IMR-90 (cell line): ENCODE measurements around the gene G6PC2. TPM values are rescaled to one million over a fixed set of nuclear protein-coding genes. Genes with fewer than 3 reads are reported as not detected.

ENCODE experiments used
- ATAC-seq: fragments of 200-7000 bp; cut with Tn5 transposase; 2 replicates; pipeline ENCODE4 v1.9.1; 2020; ENCODE audit warnings: low read depth, mild to moderate bottlenecking, moderate library complexity
- BruUV-seq: library from RNA; stranded (reverse); fragments of 400-500 nt; replicated peaks from 2 replicates; lab custom pipeline; 2021; lab: Mats Ljungman, UMichigan
- CTCF ChIA-PET: fragments of 300-600 bp; formaldehyde crosslinking; extraction: SDS; loops from one replicate; lab custom pipeline; 2021; ENCODE audit warnings: antibody characterized with exemption; lab: Yijun Ruan, JAX
- POLR2A ChIA-PET: fragments of 300-600 bp; sonication (Branson Sonifier 250); formaldehyde crosslinking; loops from one replicate; lab custom pipeline; 2022; ENCODE audit warnings: antibody characterized with exemption; ENCODE audit not compliant: unreplicated experiment; lab: Charles Lee
- DNase-seq: peaks from one replicate; pipeline ENCODE4 v3.0.0; 2013
- H2AFZ ChIP-seq: replicated peaks from 2 replicates; pipeline ENCODE3; 2013; ENCODE audit warnings: low read length, mild to moderate bottlenecking; ENCODE audit not compliant: poor library complexity
- H2AK5ac ChIP-seq: 2 replicates; pipeline ENCODE4 v1.6.1; 2013; ENCODE audit warnings: low read depth, low read length, inconsistent platforms
- H2AK9ac ChIP-seq: replicated peaks from 2 replicates; pipeline ENCODE3; 2013; ENCODE audit warnings: mild to moderate bottlenecking, low read depth, low read length, moderate library complexity; ENCODE audit not compliant: poor library complexity
- H2BK120ac ChIP-seq: 2 replicates; pipeline ENCODE4 v1.6.1; 2013; ENCODE audit warnings: low read depth, low read length, inconsistent platforms
- H2BK15ac ChIP-seq: 3 replicates; pipeline ENCODE4 v1.6.1; 2013; ENCODE audit warnings: low read depth, low read length, inconsistent platforms
- H2BK20ac ChIP-seq: 2 replicates; pipeline ENCODE4 v1.6.1; 2013; ENCODE audit warnings: low read depth, mild to moderate bottlenecking, inconsistent platforms, low read length, moderate library complexity
- H2BK5ac ChIP-seq: 2 replicates; pipeline ENCODE4 v1.6.1; 2013; ENCODE audit warnings: mild to moderate bottlenecking, low read depth, low read length, inconsistent platforms; ENCODE audit not compliant: poor library complexity, severe bottlenecking
- H3K14ac ChIP-seq: replicated peaks from 2 replicates; pipeline ENCODE4 v1.6.1; 2013; ENCODE audit warnings: low read depth, low read length, inconsistent platforms
- H3K18ac ChIP-seq: 2 replicates; pipeline ENCODE4 v1.6.1; 2013; ENCODE audit warnings: low read depth, low read length, control low read depth
- H3K23ac ChIP-seq: 2 replicates; pipeline ENCODE4 v1.6.1; 2013; ENCODE audit warnings: low read depth, low read length, inconsistent platforms
- H3K27ac ChIP-seq: 2 replicates; pipeline ENCODE4 v1.5.1; 2013; ENCODE audit warnings: mild to moderate bottlenecking, control low read depth, low read length; ENCODE audit not compliant: insufficient read depth
- H3K27me3 ChIP-seq: 2 replicates; pipeline ENCODE4 v1.6.1; 2013; ENCODE audit warnings: low read length; ENCODE audit not compliant: control insufficient read depth, insufficient read depth
- H3K36me3 ChIP-seq: 2 replicates; pipeline ENCODE4 v1.6.1; 2013; ENCODE audit warnings: low read length, mixed read lengths; ENCODE audit not compliant: control insufficient read depth, insufficient read depth
- H3K4ac ChIP-seq: 2 replicates; pipeline ENCODE4 v1.6.1; 2013; ENCODE audit warnings: low read depth, low read length, inconsistent platforms
- H3K4me1 ChIP-seq: 2 replicates; pipeline ENCODE4 v1.6.1; 2013; ENCODE audit warnings: low read length, mixed read lengths; ENCODE audit not compliant: control insufficient read depth, insufficient read depth
- H3K4me2 ChIP-seq: 2 replicates; pipeline ENCODE4 v1.6.1; 2013; ENCODE audit warnings: low read depth, mild to moderate bottlenecking, control low read depth, low read length, moderate library complexity
- H3K4me3 ChIP-seq: 2 replicates; pipeline ENCODE4 v1.5.1; 2013; ENCODE audit warnings: low read depth, mild to moderate bottlenecking, control low read depth, low read length, moderate library complexity; ENCODE audit not compliant: insufficient read depth
- H3K56ac ChIP-seq: 2 replicates; pipeline ENCODE4 v1.6.1; 2013; ENCODE audit warnings: low read length, inconsistent platforms; ENCODE audit not compliant: insufficient read depth; ENCODE audit errors: extremely low read depth
- H3K79me1 ChIP-seq, 2 experiments: 2 replicates each; pipeline ENCODE4 v1.6.1; 2013; ENCODE audit warnings: low read length in 2 of 2, inconsistent platforms in 1 of 2, low read depth in 1 of 2
- H3K9ac ChIP-seq: 2 replicates; pipeline ENCODE4 v1.6.1; 2013; ENCODE audit warnings: low read depth, low read length, control low read depth
- H3K9me1 ChIP-seq: 2 replicates; pipeline ENCODE4 v1.6.1; 2013; ENCODE audit warnings: low read length, inconsistent platforms; ENCODE audit not compliant: insufficient read depth
- H3K9me3 ChIP-seq: 2 replicates; pipeline ENCODE4 v1.6.1; 2013; ENCODE audit warnings: low read length; ENCODE audit not compliant: control insufficient read depth, insufficient read depth
- H4K20me1 ChIP-seq: 2 replicates; pipeline ENCODE4 v1.6.1; 2013; ENCODE audit warnings: low read length, inconsistent platforms; ENCODE audit not compliant: insufficient read depth
- H4K5ac ChIP-seq: 2 replicates; pipeline ENCODE4 v1.6.1; 2013; ENCODE audit warnings: mild to moderate bottlenecking, low read depth, low read length, control low read depth
- H4K8ac ChIP-seq, 2 experiments: 2 replicates each; pipeline ENCODE4 v1.6.1; 2013; ENCODE audit warnings: low read depth in 2 of 2, low read length in 2 of 2, control low read depth in 1 of 2, inconsistent platforms in 1 of 2
- H4K91ac ChIP-seq: 2 replicates; pipeline ENCODE4 v1.6.1; 2013; ENCODE audit warnings: low read depth, low read length, inconsistent platforms; ENCODE audit not compliant: insufficient read depth
- CEBPB ChIP-seq: IDR thresholded peaks from 2 replicates; pipeline ENCODE4 v1.6.1; 2012; ENCODE audit warnings: low read depth, low read length, improper control_type of control experiment
- NFE2L2 ChIP-seq: fragments of 150-350 bp; IDR thresholded peaks from 2 replicates; pipeline ENCODE4 v1.6.1; 2016; ENCODE audit warnings: low read depth, mild to moderate bottlenecking, low read length
- SMC3 ChIP-seq: fragments of 150-350 bp; IDR thresholded peaks from 2 replicates; pipeline ENCODE4 v1.6.1; 2016; ENCODE audit warnings: low read depth, mild to moderate bottlenecking, antibody characterized with exemption, low read length, moderate library complexity
- WGBS, 2 experiments: methylation state at CpG; one replicate each; pipeline versions ENCODE4 v1.1.5 to v1.1.7; 2013; ENCODE audit warnings: missing lambda C conversion rate in 2 of 2; ENCODE audit not compliant: insufficient read length in 1 of 2; ENCODE audit errors: extremely low coverage in 2 of 2; 5-methylcytosine and 5-hydroxymethylcytosine counted together
- dilution Hi-C: fragments of 300-500 bp; cut with HindIII; formaldehyde crosslinking; loops from one replicate; pipeline ENCODE4 v1.14.3; 2018; ENCODE audit warnings: low sequenced_read_pairs; ENCODE audit not compliant: unreplicated experiment
- in situ Hi-C: fragments of 300-500 bp; cut with MboI; formaldehyde crosslinking; loops from 3 replicates; pipeline ENCODE4 v1.14.3; 2019; ENCODE audit warnings: low sequenced_read_pairs, inconsistent platforms, mixed read lengths
- intact Hi-C: fragments of 100-400 bp; cut with micrococcal nuclease; formaldehyde crosslinking; loops from 2 replicates; pipeline ENCODE4 v1.10.0; 2022
- polyA plus RNA-seq, 3 experiments: library from polyadenylated mRNA; depleted of rRNA; stranded (reverse); fragments of >200 nt; gene quantifications; 2 replicates each; pipeline ENCODE4 v1.2.3, GENCODE V29; 2012; ENCODE audit warnings: low replicate concordance in 1 of 3
- total RNA-seq: library from RNA; depleted of rRNA; stranded (reverse); fragments of >200 nt; gene quantifications from 2 replicates; pipeline ENCODE4 v1.2.3, GENCODE V29; 2012
- TF ChIP-seq, protein P1 (sequence below): fragments of 150-350 bp; IDR thresholded peaks from 2 replicates; pipeline ENCODE4 v1.6.1; 2017; ENCODE audit warnings: mild to moderate bottlenecking, antibody characterized with exemption, low read length, low read depth

G6PC2 gene
- total and polyA plus RNA-seq, 2 of the 4 experiments (the other 2 are of a cell fraction): not detected

DNA sequence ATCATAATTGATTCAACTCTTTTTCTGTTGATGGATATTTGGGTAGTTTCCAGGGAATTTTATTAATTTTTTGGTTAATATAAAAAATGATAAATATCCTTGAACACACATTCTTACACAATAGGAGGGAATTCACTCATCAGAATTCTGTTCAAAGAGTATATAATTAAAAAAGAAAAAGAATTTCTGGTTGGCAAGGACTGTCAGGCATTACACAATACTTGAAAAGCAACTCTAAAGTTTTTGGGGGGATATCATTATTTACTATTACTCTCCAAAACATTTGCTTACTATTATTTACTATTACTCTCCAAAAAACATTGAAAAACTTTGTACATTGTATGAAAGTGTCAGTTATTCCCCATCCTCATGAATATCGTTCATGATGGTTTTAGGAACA is 38.0 kb downstream of the G6PC2 start:
- Histone ChIP-seq H3K9me3 (no peaks in the 10 kb centered on the region), H4K8ac (no peak overlapping the region), H3K4me3 (no peak overlapping the region), H2AK9ac (no peak overlapping the region), H3K36me3 (no peaks in the 10 kb centered on the region), H3K4ac (no peak overlapping the region), H4K91ac (no peak overlapping the region), H4K20me1 (no peaks in the 10 kb centered on the region), H3K79me1 (no peaks in the 10 kb centered on the region), H2BK15ac (no peak overlapping the region), H3K9ac (no peak overlapping the region), H3K4me2 (no peak overlapping the region), H3K18ac (no peak overlapping the region), H2AK5ac (no peak overlapping the region), H2AFZ (no peak overlapping the region), H3K23ac (no peak overlapping the region), H3K56ac (no peak overlapping the region), H2BK20ac (no peak overlapping the region), H4K5ac (no peak overlapping the region), H3K14ac (no peak overlapping the region), H3K27ac (no peak overlapping the region), H3K27me3 (no peaks in the 10 kb centered on the region), H2BK120ac (no peak overlapping the region), H3K4me1 (no peaks in the 10 kb centered on the region), H3K9me1 (no peaks in the 10 kb centered on the region), H2BK5ac (no peak overlapping the region)
- no peak for DNase-seq
- ATAC-seq: no peak
- dilution Hi-C loops: no loop called here
- POLR2A ChIA-PET: no interaction called here
- no CpG with 5 or more reads among the region's 1 CpG for WGBS, 2 experiments
- intact Hi-C loops: no loop called here
- CTCF ChIA-PET: interaction anchor here (1.0 kb wide), 1 partner anchor 86 kb away, joined by 3 read pairs; no protein-coding TSS in a partner anchor
- in situ Hi-C loops: no loop called here
- TF ChIP-seq NFE2L2 (no peak), CEBPB (peak; percentile 43), SMC3 (no peak)
- TF ChIP-seq, protein P1, sequence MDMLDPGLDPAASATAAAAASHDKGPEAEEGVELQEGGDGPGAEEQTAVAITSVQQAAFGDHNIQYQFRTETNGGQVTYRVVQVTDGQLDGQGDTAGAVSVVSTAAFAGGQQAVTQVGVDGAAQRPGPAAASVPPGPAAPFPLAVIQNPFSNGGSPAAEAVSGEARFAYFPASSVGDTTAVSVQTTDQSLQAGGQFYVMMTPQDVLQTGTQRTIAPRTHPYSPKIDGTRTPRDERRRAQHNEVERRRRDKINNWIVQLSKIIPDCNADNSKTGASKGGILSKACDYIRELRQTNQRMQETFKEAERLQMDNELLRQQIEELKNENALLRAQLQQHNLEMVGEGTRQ: no peak
- BruUV-seq: no TSS peak
